B cell (primary cell): ENCODE results near the gene GRIP1.

Experiments
- EZH2 ChIP-seq: IDR thresholded peaks from 2 replicates; pipeline ENCODE4 v1.6.1; 2012; ENCODE audit warnings: borderline replicate concordance, low read depth, mild to moderate bottlenecking, moderate library complexity, low read length; ENCODE audit not compliant: insufficient read depth, poor library complexity, severe bottlenecking
- TF ChIP-seq, protein P1 (sequence below): fragments of 200-600 bp; IDR thresholded peaks from one replicate; pipeline ENCODE4 v1.8.0; 2022; ENCODE audit warnings: antibody characterized with exemption, mild to moderate bottlenecking

DNA sequence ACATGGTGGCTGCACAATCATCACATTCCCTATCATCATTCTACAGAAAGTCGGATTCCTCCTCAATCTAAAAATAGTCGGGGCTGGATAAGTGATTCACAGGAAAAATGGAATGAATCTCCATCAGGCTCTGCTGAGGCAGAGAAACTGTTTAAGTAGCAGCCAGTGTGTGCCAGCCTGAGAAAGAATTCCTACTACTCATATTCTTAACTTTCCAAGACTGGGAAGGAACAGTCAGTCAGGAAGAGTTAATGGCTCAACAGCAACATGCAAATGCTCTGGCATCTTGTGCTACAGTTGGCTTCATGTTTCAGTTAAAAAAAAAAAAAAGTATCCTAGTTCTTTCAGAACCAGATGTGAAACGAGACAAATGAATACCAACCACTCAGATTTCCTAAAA is 187.0 kb downstream of the GRIP1 start:
- TF ChIP-seq, protein P1, sequence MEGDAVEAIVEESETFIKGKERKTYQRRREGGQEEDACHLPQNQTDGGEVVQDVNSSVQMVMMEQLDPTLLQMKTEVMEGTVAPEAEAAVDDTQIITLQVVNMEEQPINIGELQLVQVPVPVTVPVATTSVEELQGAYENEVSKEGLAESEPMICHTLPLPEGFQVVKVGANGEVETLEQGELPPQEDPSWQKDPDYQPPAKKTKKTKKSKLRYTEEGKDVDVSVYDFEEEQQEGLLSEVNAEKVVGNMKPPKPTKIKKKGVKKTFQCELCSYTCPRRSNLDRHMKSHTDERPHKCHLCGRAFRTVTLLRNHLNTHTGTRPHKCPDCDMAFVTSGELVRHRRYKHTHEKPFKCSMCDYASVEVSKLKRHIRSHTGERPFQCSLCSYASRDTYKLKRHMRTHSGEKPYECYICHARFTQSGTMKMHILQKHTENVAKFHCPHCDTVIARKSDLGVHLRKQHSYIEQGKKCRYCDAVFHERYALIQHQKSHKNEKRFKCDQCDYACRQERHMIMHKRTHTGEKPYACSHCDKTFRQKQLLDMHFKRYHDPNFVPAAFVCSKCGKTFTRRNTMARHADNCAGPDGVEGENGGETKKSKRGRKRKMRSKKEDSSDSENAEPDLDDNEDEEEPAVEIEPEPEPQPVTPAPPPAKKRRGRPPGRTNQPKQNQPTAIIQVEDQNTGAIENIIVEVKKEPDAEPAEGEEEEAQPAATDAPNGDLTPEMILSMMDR: no peak
- no peak for TF ChIP-seq EZH2
